ENCODE measurements around the gene COLEC11.

Gene COLEC11

DNA sequence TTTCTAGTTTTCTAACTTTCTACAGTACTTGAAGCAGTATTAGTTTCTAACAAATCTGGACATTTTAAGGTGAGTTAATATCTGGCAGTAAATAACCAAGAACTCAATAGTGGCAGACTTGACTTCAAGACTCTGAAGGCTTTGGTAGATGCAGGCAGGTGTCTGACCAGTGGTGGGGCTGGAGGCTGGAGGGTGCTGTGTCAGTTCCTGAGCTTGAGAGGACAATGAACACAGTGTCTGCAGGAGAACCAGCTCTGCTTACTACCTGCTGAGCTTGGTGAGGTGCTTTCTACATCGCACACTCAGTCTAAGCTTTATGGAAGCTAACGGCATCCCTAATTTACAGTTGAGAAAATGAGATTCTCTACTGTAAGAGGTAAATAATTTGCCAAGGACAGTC, 84.3 kb downstream of the COLEC11 start:
- no peak for DNase-seq

DNA sequence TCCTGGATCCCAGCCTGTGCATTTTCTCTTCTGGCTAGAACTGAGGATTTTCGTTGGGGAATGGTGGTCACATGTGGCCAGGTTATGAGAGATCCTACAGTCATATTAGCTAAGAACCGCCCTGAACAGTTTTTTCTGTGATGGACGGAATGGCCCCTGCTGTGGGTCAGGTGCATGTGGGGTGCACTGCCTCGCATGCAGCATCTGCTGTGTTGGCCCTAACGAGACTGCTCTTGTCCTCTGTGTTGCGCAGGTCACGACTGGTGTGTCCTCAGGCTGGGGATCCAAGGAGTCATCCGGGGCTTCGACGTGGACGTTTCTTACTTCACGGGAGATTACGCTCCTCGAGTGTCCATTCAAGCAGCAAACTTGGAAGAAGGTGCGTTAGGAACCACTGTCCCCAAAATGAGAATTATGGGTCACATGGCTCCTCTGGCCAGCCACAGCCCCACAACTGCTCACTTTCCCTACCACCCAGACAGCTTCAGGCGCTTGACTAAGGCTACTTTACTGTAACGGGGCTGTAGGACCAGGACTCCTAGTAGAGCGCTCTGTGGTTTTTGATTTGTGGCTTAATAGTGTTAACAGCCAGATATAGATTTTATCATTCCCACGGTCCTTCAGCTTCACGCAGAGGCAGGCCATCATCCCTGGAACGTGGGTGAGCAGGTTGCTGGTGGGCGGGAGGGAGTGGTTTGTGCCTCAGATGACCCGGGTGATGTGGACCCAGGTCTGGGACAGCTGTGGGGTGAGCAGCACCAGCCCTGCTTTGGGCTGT, 84.9 kb downstream of the COLEC11 start:
- DNase-seq = no peak

DNA sequence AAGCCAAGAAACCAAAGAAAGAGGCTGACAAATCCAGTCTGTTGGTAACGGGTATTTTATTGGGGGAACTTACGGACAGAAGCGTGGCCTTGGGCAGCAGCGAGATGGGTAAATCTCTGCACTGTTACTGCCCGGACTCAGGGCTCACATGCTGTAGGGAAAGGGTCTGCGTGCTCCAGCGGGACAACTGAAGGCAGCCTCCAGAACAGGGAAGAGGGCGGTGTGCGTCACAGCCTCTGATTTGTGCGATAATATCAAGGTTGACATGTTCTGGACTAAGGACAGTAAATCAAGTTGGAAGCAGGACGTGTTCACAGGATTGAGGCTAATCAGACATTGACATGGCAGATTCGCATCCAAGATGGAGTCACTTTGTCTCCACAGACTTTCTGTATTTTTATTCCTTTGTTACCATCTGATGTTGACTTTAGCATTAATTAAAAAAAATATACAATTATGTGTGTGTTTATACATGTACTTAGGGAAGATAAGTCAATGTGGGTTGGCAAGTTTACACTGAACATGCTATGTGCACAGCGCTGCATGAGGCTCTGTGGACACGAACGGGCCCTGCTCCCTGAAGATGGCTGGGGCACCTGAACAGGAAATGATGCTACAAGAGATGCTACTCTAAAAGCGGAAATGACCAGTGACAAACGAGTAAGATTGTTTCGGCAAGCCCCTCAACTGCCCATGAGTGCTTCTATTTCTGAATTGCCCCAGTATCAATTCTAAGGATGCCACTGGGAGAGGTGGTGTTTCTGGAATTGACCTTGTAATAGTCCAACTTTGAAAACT, 85.8 kb downstream of the COLEC11 start:
- DNase-seq = no peak

DNA sequence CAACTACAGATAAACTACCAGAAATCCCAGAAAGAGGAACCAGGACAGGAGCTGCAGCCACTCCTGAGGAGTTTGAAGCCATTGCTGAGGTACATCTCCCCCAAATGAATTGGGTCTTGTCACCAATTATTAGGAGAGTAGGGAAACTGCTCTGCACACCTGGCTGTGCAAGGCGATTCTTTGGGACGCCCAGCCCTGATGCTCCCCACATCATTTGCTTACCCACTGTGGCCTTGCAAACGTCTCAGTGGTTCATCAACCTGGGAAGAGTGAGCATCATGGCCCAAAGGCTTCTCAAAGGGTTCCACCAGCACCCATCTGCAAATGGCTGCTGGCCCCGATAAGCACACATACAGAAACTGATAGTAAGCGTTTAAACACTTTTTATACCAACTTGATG, 86.7 kb downstream of the COLEC11 start:
- DNase-seq = no peak

DNA sequence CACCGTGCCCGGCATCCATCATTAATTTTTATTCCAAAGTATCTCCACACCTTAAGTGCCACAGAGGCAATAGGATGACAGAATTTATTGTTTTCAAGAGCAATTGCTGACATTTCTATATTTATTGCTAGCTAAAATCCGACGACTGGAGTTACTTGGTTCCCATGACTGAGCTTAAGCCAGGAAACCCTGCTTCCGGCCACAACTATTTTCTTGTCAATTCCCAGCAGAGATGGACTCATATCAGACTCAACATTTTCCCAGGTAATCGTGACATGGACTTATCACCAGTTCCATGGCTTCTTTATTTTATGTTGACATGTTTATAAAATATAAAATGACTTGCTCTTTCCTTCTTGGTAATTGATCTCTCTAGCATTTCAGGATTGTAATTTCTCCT, 87.9 kb downstream of the COLEC11 start:
- DNase-seq = no peak

DNA sequence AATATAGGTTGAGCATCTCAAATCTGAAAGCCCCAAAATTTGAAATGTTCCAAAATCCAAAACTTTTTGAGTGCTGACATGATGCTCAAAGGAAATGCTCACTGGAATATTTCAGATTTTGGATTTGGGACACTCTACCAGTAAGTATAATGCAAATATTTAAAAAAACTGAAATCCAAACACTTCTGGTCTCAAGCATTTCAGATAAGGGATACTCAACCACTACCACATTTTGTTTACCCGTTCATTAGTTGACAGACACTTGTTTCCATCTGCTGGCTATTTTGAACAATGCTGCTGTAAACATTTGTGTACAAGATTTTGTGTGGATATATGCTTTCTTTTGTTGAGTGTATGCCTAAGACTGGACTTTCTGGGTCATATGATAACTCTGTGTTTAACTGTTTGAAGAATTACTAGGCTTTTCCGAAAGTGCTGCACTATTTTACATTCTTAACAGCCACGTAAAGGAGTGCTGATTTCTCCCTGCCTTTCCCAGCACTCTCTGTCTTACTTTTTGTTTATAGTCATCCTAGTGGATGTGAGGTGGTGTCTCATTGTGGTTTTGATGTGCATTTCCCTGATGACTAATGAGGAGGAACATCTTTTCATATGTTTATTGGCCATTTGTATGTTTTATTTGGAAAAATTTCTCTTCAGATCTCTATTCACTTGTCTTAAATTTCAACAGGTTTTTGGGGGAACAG, 89.0 kb downstream of the COLEC11 start:
- DNase-seq = no peak

DNA sequence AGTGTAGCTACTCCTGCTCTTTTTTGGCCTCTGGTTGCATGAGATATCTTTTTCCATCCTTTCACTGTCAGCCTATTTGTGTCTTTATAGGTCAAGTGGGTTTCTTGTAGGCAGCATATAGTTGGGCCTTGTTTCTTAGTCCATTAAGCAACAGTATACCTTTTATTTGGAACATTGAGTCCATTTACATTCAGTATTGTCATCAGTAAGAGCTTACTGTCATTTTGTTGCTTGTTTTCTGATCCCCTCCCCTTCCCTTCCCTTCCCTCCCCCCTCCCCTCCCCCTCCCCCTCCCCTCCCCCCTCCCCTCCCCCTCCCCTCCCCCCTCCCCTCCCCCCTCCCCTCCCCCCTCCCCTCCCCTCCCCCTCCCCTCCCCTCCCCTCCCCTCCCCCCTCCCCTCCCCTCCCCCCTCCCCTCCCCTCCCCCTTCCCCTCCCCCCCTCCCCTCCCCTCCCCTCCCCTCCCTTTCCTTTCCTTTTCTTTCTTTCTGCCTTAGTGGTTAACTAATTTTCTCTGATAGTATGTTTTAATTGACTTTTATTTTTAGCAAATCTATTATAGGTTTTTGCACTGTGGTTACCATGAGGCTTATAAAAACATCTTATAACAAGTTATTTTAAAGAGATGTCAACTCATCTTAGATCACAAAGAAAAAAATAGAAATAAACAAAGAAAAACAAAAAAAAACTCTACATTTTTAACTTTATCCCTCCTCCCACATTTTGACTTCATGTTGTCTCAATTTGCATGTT, 95.3 kb downstream of the COLEC11 start:
- no peak for DNase-seq

DNA sequence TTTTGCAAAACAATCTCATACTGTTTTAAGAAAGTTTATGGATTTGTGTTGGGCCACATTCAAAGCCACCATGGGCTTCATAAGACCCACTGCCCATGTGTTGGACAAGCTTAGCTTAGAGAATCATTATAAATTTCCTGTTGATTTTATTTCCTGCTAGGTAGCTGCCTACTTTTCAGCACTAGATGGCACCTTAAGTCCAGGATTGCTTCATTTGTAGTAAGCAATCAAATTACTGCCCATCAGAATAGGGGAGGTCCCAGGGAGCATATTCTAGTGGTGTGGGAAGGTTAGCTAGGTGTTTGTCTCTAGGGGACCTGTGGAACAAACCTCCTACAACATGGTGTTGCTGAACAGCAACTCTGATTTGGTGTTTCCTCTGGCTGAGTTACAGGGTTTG, 97.5 kb downstream of the COLEC11 start:
- DNase-seq = no peak
